Measurements from ENCODE around the gene IRX1. TPM values are rescaled to one million over a fixed set of nuclear protein-coding genes. Genes with fewer than 3 reads are reported as not detected.

The IRX1 gene
- total RNA-seq: under 1 TPM in 1 of 2 donors, not detected in 1; 0.78 TPM

- H3K27me3 ChIP-seq: peaks cover 0 to 29% of the 10 kb centered on the region in 2 donors
- DNase-seq: no peak
- no peak for TF ChIP-seq CTCF (IDR thresholded peaks at IDR 0.05)
- TF ChIP-seq POLR2A (IDR thresholded peaks at IDR 0.05): no peak
Measured at GRCh38 chr5:3595006-3595961, at the start of gene IRX1. IRX1 (plus strand) TSS chr5:3595832; CDS start chr5:3596106, 274 bp downstream.

GRCh38 chr5:3546028-3546427 lies 49.6 kb upstream of the IRX1 start:
- H3K4me1 ChIP-seq: no peaks in the 10 kb centered on the region
- DNase-seq (no peak), ATAC-seq (no peak)
- H3K4me3 ChIP-seq: no peak overlapping the region
- intact Hi-C loops (cut with DNase I): no loop called here
- no peaks in the 10 kb centered on the region for H3K27me3 ChIP-seq
- no peaks in the 10 kb centered on the region for H3K36me3 ChIP-seq (replicated peaks in 1 of 2; ENCODE audit: insufficient read depth in 1 of 2, low read depth in 2 of 2)
- WGBS, 2 donors: 47 to 62% methylated on average over 3 of the region's 3 CpGs
- TF ChIP-seq POLR2A (IDR thresholded peaks at IDR 0.05) (no peak), CTCF (IDR thresholded peaks at IDR 0.05) (no peak)
- H3K9me3 ChIP-seq: no peaks in the 10 kb centered on the region
- H3K27ac ChIP-seq: no peak overlapping the region

More at GRCh38 chr5:3595006-3595961, at the start of gene IRX1:
- peaks cover 36% of the 10 kb centered on the region for H3K4me1 ChIP-seq
- ATAC-seq: no peak
- H3K36me3 ChIP-seq (replicated peaks in 1 of 2; ENCODE audit: insufficient read depth in 1 of 2, low read depth in 2 of 2): no peaks in the 10 kb centered on the region
- intact Hi-C loops (cut with DNase I): no loop called here
- H3K4me3 ChIP-seq: no peak within 1 kb of the TSS
- H3K9me3 ChIP-seq: no peaks in the 10 kb centered on the region
- no peak within 1 kb of the TSS for H3K27ac ChIP-seq
- WGBS, 2 donors: 2% methylated on average over 91 of the region's 106 CpGs; no CpG with 5 or more reads in 1 of the 2 donors

DNA sequence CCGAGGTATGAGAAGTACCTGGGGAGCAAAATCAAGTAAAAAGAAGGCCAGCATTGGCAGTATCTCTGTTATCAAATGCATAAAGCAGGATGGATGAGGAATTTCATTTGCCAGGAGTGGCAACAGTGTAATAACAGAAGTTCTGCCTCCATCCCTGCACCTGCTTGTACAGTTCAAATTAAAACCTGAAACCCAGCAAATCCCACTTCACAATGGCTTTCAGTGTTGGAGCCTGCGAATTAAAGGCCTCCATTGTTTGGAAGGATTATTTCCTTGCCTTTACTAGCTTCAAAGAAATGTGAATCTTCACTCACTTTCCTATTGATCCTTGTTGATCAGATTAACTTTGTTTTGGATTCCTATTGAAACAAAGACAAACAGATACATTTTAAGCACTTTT lies 31.5 kb upstream of the IRX1 start:
- Histone ChIP-seq H3K27me3 (no peaks in the 10 kb centered on the region), H3K4me3 (no peak overlapping the region), H3K36me3 (replicated peaks in 1 of 2; ENCODE audit: insufficient read depth in 1 of 2, low read depth in 2 of 2) (no peaks in the 10 kb centered on the region), H3K9me3 (peaks cover 0 to 5% (median 0%) of the 10 kb centered on the region in 3 donors), H3K4me1 (no peaks in the 10 kb centered on the region), H3K27ac (no peak overlapping the region)
- intact Hi-C loops (cut with DNase I): no loop called here
- DNase-seq (no peak), ATAC-seq (no peak)
- whole genome bisulfite sequencing, 2 donors: 34 to 44% methylated on average over 2 of the region's 2 CpGs
- TF ChIP-seq CTCF (IDR thresholded peaks at IDR 0.05): no peak
- TF ChIP-seq POLR2A (IDR thresholded peaks at IDR 0.05): no peak

GRCh38 chr5:3564827-3565518 lies 30.7 kb upstream of the IRX1 start:
- ATAC-seq (no peak), DNase-seq (no peak)
- Histone ChIP-seq H3K9me3 (peaks cover 0 to 5% (median 0%) of the 10 kb centered on the region in 3 donors), H3K4me3 (no peak overlapping the region), H3K4me1 (no peaks in the 10 kb centered on the region), H3K36me3 (replicated peaks in 1 of 2; ENCODE audit: insufficient read depth in 1 of 2, low read depth in 2 of 2) (no peaks in the 10 kb centered on the region), H3K27me3 (no peaks in the 10 kb centered on the region), H3K27ac (no peak overlapping the region)
- TF ChIP-seq CTCF (IDR thresholded peaks at IDR 0.05) (no peak), POLR2A (IDR thresholded peaks at IDR 0.05) (no peak)
- intact Hi-C loops (cut with DNase I): no loop called here
- WGBS, 2 donors: 57 to 58% methylated on average over 9 of the region's 9 CpGs

Measured in body of pancreas (tissue), 4 donors.